Activated T-cell treated with anti-CD3 and anti-CD28 coated beads, Interleukin-2, amount 50 U/mL, for 4 hours (primary cell): ENCODE measurements around the gene C2CD2. TPM values are rescaled to one million over a fixed set of nuclear protein-coding genes. Genes with fewer than 3 reads are reported as not detected.
A peak's percentile ranks its signal among the peaks of the same experiment; 100 is the strongest.

ENCODE experiments used
- ATAC-seq, 2 donors: fragments of 200-7000 bp; cut with Tn5 transposase; one replicate each; pipeline ENCODE4 v1.10.0; 2021
- DNase-seq: peaks from one replicate; pipeline ENCODE4 v3.0.0-alpha.2; 2020
- H3K27me3 Mint-ChIP-seq: one replicate; pipeline ENCODE4 v1.8.0; 2021; ENCODE audit warnings: low read depth, mixed read lengths
- H3K36me3 Mint-ChIP-seq: one replicate; pipeline ENCODE4 v1.8.0; 2022; ENCODE audit warnings: mixed read lengths; ENCODE audit not compliant: insufficient read depth
- H3K4me1 Mint-ChIP-seq: one replicate; pipeline ENCODE4 v1.8.0; 2021; ENCODE audit warnings: low read depth, mixed read lengths
- H3K4me3 Mint-ChIP-seq: one replicate; pipeline ENCODE4 v1.8.0; 2021; ENCODE audit warnings: mild to moderate bottlenecking, moderate library complexity, mixed read lengths
- H3K9me3 Mint-ChIP-seq: one replicate; pipeline ENCODE4 v1.8.0; 2021; ENCODE audit warnings: mixed read lengths
- total RNA-seq, 3 donors: library from RNA; stranded (reverse); gene quantifications; one replicate each; pipeline ENCODE4 v1.2.1, GENCODE V29; 2021

Gene C2CD2
- total RNA-seq, 3 donors from 2014 or later = 1.6 to 7.4 (median 4.3) TPM

DNA sequence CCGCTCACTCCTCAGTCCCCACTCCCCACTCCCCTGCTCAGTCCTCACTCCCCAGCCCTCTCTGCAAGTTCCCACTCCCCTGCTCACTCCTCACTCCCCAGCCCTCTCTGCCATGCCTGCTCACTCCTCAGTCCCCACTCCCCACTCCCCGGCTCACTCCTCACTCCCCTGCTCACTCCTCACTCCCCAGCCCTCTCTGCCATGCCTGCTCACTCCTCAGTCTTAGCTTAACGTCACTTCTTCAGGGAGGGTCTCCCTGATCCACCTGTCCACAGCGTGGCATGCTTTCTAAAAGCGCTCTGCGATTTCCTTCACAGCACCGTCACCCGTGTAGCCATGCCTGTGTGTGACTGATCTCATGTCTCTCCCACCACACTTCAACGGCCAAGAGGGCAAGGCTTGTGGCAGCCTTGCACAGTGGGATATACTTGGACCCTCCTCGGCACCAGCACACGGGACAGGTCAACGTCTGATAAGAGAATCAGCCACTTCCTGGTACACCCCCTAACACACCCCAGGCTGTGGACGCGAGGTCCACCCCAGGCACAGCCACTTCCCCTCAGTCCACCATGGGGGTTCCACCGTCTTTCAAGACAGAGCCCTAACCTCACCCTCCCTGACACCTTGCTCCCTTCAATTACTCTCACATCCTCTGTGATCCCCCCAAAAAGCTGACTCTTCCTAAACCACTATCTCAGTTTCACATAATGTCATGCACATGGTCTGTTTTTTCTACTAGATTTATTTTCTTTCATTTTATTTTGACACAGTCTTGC, 88.6 kb downstream of the C2CD2 start:
- no peak overlapping the region for H3K4me3 Mint-ChIP-seq
- no peaks in the 10 kb centered on the region for H3K9me3 Mint-ChIP-seq
- no peaks in the 10 kb centered on the region for H3K27me3 Mint-ChIP-seq
- H3K36me3 Mint-ChIP-seq = peaks cover 4% of the 10 kb centered on the region
- DNase-seq (no peak), ATAC-seq (peak; percentile 32 to 55)
- peaks cover 21% of the 10 kb centered on the region for H3K4me1 Mint-ChIP-seq

DNA sequence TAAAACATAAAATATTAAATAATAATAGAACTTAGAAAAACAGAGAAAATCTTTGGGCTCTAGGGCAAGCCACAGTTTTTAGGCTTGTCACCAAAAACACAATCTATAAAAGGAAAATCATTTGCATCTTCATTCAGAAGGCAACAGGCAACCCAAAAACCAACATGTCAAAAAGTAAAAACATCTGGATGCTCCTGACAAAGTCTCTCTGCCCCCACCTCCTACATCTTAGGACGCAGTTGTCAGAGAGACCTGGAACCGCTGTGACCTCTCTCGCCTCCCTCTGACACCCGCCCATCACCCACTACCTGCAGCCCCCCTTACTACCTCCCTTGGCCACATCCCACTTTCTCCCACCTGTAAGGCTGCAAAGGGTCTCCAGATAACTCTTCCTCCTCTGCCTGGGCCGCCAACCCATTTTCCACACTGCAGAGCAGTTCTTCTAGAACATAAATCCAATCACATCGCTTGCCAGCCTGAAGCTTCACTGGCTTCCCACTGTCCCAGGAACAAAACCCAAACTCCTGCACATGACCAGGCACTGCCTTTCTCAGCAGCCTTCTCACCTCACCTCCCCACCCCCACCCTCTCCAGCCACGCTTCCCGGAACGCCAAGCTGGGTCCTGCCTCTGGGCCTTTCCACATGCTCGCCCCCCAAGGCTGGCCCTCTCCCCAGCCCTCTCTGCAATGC, 89.4 kb downstream of the C2CD2 start:
- H3K4me1 Mint-ChIP-seq = peaks cover 21% of the 10 kb centered on the region
- no peak for ATAC-seq

DNA sequence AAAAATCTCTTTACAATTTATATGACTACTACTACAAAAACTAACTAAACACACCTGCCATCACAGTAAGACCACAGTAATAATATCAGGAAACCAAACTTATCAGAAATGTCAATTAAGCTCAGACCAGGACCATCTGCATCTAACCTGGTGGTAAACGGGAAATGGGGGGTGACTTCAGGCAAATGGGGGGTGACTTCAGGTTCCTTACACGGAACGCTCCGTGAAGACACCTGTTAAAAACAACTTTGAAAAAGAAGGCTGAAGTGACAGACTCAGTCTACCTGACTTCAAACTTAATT, 90.4 kb downstream of the C2CD2 start:
- Mint-ChIP-seq H3K27me3 (no peaks in the 10 kb centered on the region), H3K4me3 (no peak overlapping the region)
- no peak for ATAC-seq

More for the DNA sequence above, 89.4 kb downstream of the C2CD2 start:
- H3K9me3 Mint-ChIP-seq = no peaks in the 10 kb centered on the region
- no peak overlapping the region for H3K4me3 Mint-ChIP-seq
- H3K36me3 Mint-ChIP-seq = peaks cover 2% of the 10 kb centered on the region
- no peak for DNase-seq
- H3K27me3 Mint-ChIP-seq = no peaks in the 10 kb centered on the region

DNA sequence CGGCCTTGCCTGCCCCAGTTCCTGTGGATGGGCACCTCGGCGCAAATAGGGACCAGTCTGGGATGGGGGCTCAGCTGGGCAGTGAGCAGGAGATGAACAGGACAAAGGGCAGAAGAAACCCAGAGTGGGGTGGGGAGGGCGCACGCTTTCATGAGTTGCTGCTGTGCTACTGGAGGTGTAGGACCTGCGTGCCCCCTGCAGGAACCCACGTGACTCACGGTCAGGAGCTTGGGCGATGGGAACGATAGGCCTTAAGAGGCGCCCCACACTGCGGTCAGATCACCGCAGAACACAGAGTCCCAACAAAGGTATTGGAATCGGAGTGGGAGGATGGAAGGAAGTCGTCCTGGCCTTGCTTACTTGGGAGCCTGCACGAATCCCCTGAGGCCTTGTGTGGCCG, 91.8 kb downstream of the C2CD2 start:
- DNase-seq (no peak), ATAC-seq (no peak)
- H3K9me3 Mint-ChIP-seq = no peaks in the 10 kb centered on the region
- H3K4me1 Mint-ChIP-seq = peaks cover 19% of the 10 kb centered on the region
- no peaks in the 10 kb centered on the region for H3K27me3 Mint-ChIP-seq
- peaks cover 7% of the 10 kb centered on the region for H3K36me3 Mint-ChIP-seq
- H3K4me3 Mint-ChIP-seq = no peak overlapping the region

More for the DNA sequence above, 90.4 kb downstream of the C2CD2 start:
- no peaks in the 10 kb centered on the region for H3K9me3 Mint-ChIP-seq
- DNase-seq = no peak
- H3K4me1 Mint-ChIP-seq = peaks cover 21% of the 10 kb centered on the region
- H3K36me3 Mint-ChIP-seq = peaks cover 3% of the 10 kb centered on the region

DNA sequence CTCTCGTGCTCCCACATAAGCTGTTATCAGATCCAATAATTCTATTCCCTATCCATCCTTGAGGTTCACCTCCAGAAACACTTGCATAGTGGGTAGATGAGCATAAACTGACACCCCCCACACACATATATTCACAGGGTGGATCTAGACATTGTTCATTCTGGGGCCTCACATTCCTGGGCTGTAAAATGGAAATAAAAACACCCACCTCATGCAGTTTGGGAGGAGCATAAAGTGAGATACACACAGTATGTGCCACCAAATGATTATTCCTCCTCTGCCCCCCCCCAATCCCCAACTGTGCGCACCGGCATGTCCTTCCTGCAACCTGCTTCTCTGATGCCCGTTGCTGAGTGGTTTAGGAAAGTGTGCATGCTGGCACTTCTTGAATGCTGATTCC, 92.6 kb downstream of the C2CD2 start:
- Mint-ChIP-seq H3K9me3 (no peaks in the 10 kb centered on the region), H3K27me3 (no peaks in the 10 kb centered on the region), H3K4me3 (no peak overlapping the region), H3K36me3 (peaks cover 10% of the 10 kb centered on the region), H3K4me1 (peaks cover 19% of the 10 kb centered on the region)
- DNase-seq (no peak), ATAC-seq (no peak)

DNA sequence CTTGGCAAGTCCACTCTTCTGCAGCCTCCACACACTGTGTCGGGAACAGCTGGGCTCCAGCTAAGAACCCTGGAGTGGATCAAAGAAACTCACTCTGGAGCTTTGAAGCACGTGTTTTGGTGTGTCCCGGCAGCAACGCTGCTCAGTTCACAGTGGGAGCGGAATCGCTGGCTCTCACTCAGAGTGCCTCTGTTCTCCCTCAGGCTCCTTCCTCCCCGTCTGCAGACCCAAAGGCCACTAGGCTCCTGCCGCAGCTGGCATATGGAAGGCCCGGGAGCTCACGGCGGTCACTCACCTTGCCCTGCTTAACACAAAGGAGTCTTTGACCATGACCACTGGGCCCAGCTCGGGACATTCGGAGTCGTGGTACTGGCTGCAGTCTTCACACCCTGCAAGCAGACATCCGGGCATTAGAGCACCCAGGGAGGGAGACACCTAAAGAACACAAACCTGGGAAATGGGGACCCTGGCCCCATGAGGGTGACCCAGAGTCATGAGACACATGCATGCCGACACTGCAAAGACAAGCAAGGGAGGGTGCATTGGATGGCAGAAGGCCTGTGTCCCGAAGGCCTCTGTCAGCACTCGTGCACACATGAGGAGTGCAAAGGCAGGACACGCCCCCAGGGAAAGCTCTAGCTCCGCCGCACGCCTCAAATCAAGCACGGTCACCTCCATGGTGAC, 94.4 kb downstream of the C2CD2 start:
- H3K9me3 Mint-ChIP-seq = no peaks in the 10 kb centered on the region
- no peaks in the 10 kb centered on the region for H3K27me3 Mint-ChIP-seq
- DNase-seq (no peak), ATAC-seq (no peak)
- H3K4me1 Mint-ChIP-seq = peaks cover 7% of the 10 kb centered on the region
- no peak overlapping the region for H3K4me3 Mint-ChIP-seq
- H3K36me3 Mint-ChIP-seq = peaks cover 14% of the 10 kb centered on the region

DNA sequence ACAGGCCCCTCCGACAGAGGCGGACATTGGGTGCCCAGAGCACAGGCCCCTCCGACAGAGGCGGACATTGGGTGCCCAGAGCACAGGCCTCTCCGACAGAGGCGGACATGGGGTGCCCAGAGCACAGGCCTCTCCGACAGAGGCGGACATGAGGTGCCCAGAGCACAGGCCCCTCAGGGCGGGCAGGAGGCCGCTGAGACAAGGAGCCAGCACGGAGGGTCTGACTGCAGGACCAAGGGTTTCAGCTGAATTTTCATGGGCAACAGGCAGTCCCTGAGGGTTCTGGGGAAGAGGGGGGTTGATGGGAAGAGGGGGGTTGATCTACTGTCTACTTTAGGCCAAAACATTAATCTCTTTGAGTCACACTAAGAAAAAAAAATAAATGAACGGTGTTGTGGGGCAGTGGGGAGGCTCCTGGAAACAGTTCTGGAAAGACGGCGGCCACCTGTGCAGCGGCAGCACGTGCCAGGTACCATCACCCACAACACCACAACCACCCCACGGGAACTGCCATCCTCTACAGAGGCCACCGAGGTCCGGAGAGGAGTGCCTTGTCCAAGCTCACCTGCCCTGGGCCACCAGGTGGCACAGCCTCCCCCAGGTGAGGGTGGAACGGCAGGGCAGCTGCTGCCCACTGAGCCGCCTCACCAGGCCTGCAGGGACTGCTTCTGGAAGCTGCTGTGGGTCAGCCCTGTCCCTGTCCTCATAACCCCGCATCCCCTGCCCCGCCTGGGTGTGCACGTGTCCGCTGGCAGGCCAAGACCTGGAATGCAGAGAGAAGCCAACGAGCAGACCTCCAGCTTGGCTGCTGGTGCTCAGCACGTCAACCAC, 95.1 kb downstream of the C2CD2 start:
- Mint-ChIP-seq H3K4me3 (no peak overlapping the region), H3K36me3 (peaks cover 22% of the 10 kb centered on the region), H3K27me3 (no peaks in the 10 kb centered on the region), H3K4me1 (peaks cover 7% of the 10 kb centered on the region), H3K9me3 (no peaks in the 10 kb centered on the region)
- no peak for DNase-seq
- ATAC-seq = no peak

DNA sequence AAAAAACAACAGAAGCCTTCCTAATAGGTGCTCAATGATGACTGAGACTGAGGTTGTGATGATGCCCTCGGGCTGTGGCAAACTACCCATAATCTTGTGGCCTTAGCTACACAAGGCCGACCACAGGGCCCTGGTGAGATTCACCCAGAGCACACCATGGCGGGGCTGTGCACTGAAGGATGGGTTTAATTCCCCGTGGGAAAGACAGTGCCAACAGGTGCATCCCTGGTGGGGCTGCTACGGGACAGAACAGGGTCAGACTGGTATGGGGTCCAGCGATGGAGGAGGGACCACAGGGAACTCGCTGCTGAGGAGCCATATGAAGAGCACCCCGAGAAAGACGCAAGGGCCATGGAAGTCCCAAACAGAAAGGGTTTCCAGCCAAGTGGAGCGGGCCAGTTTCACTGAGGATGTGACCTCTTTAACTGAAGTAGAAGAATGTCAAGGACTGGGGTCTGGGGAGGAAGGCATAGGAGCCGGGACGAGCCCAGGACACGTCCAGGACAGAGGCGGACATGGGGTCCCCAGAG, 96.0 kb downstream of the C2CD2 start:
- Mint-ChIP-seq H3K4me3 (no peak overlapping the region), H3K27me3 (no peaks in the 10 kb centered on the region), H3K36me3 (peaks cover 26% of the 10 kb centered on the region), H3K4me1 (peaks cover 3% of the 10 kb centered on the region), H3K9me3 (no peaks in the 10 kb centered on the region)
- no peak for ATAC-seq
- no peak for DNase-seq

DNA sequence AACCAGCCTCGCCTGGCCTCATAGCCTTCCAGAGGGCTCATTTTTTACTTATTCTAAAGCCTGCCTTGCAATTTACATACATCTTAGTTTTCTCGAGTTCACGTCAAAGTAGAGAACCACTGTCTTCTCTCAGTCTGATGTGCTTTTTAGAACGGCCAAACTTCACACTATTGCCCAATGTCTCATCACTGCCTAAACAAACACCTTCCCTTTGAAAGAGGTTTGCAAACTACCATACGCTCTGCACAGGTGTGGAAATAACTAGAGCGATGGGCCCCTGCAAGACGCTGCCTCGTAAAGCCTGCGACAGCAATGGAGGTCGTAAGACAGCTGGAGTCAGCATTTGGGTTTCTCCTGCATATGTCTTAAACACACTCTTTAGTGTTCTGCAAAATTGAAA, 97.2 kb downstream of the C2CD2 start:
- Mint-ChIP-seq H3K27me3 (no peaks in the 10 kb centered on the region), H3K4me1 (no peaks in the 10 kb centered on the region), H3K36me3 (peaks cover 26% of the 10 kb centered on the region), H3K9me3 (no peaks in the 10 kb centered on the region), H3K4me3 (no peak overlapping the region)
- ATAC-seq (no peak), DNase-seq (no peak)

DNA sequence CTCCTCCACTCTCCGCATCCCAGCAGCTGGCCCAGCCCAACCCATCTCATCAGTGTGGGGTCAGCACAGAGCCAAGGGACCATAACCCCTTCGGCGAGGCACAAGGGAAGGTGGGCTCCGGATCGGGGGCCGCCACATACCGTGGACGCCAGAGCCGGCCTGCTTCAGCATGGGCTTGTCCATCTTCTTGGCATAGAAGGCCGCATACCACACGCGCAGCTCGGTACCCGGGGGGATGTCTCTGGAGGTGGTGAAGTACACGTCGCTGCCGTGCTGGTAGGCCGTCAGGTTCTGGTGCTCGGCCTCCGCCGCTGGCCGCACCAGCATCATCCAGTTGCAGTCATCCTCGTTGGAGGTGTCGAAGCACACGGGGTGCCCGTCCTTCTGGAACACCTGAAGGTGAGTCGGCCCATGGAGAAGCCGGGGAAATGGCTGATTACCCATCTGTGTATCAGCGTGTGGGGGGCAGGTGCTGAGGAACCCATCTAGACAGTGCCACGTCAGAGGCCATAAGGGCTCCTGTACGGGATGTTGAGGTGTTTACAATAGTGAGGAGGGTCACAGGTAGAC, 99.3 kb downstream of the C2CD2 start:
- ATAC-seq (no peak), DNase-seq (no peak)
- H3K36me3 Mint-ChIP-seq = peaks cover 27% of the 10 kb centered on the region
- H3K9me3 Mint-ChIP-seq = no peaks in the 10 kb centered on the region
- no peaks in the 10 kb centered on the region for H3K27me3 Mint-ChIP-seq
- H3K4me3 Mint-ChIP-seq = no peak overlapping the region
- no peaks in the 10 kb centered on the region for H3K4me1 Mint-ChIP-seq

DNA sequence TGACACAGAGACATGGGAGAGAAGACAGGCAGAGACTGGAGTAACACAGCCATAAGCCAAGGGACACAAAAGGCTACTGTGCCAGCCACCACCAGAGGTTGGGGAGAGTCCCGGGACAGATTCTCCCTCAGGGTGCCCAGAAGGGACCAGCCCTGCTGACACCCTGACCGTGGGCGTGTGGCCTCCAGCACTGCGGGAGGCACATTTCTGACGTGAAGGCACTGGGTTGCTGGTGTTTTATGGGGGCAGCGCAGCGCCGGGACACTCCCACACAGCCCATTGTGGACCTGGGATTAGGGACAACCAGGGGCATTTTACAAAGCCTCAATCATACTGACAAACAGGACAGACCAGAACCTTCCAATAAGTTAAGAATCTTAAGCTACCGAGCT, 100.9 kb downstream of the C2CD2 start:
- H3K27me3 Mint-ChIP-seq = no peaks in the 10 kb centered on the region
- no peaks in the 10 kb centered on the region for H3K4me1 Mint-ChIP-seq
- no peaks in the 10 kb centered on the region for H3K9me3 Mint-ChIP-seq
- no peak for ATAC-seq
- no peak overlapping the region for H3K4me3 Mint-ChIP-seq
- no peak for DNase-seq
- H3K36me3 Mint-ChIP-seq = peaks cover 28% of the 10 kb centered on the region

DNA sequence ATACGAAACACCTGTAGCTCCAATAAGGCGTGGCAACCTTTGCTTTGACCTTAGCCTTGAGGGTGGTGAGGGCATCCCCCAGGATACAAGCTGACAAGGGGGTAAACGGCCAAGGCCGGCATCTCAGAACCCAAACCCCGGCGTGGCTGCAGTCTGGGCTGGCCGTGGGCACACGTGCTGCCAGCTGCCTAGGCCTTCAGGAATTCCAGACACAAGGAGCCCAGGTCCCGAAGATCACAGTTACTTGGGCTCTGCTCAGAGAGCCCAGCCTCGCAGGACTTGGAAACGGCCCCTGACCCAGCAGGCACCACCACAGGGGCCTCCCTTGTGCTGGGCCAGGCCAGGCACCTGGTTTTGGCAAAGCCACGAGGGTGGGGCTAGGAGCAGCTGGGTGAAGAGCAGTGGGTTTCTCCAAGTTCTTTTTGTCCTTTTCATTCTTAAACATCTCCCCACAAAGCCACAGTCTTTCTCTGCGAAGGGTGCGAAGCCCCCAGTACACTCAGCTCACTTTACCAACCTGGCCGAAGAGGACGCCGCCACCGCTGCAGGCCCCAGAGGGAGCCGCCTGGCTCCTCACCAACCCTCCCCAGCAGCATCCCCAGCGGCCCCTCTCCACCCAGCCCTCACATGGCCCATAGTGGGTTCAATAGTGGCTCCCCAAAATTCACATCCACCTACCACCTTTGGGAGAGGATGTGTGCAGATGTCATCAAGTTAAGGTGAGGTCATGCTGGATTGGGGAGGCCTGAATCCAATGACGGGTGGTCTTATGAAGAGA, 101.5 kb downstream of the C2CD2 start:
- ATAC-seq (no peak), DNase-seq (no peak)
- Mint-ChIP-seq H3K4me1 (no peaks in the 10 kb centered on the region), H3K27me3 (no peaks in the 10 kb centered on the region), H3K4me3 (no peak overlapping the region), H3K36me3 (peaks cover 25% of the 10 kb centered on the region), H3K9me3 (no peaks in the 10 kb centered on the region)

DNA sequence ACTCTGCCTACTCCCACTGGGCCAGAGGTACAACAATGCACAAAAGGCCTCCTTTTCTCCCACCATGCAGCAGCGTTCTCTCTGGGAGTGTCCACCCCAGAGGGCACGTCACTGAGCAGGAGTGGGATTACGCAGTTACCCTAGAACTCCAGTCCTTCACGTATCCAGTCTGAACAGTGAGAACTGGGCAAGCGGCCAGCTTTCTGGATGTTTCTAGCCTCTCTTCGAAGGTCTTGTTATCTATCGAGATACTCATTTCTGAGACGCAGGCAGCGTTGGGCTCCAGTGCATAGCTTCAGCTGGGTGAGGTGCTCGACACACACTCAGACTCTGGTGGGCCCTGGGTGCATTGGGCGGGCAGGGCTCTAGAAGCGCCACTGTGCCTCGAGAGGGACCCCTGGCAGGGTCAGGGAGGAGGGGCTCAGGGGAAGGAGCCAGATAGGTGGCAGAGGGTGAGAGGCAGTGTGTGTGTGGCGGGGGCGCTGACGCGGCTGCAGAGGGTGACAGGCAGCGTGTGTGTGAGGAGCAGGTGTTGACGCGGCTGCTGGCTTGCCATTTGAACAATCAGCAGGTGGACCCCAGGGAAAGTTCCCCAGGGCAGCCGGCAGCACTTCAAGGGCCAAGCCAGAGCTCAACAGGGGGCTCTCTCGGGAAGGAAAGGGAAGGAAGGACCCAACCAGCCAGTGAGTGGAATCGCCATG, 102.6 kb downstream of the C2CD2 start:
- Mint-ChIP-seq H3K36me3 (peaks cover 24% of the 10 kb centered on the region), H3K4me3 (no peak overlapping the region), H3K27me3 (no peaks in the 10 kb centered on the region), H3K9me3 (no peaks in the 10 kb centered on the region), H3K4me1 (no peaks in the 10 kb centered on the region)
- ATAC-seq (no peak), DNase-seq (no peak)
